Stimulated activated CD4-positive, alpha-beta T cell treated with anti-CD3 and anti-CD28 coated beads, Interleukin-4, amount 100 ng/mL, for 48 hours (primary cell): ENCODE data around the gene MSL3.
A peak's percentile ranks its signal among the peaks of the same experiment; 100 is the strongest.

Experiments
- DNase-seq, 2 donors: peaks; one replicate each; pipeline ENCODE4 v3.0.0-alpha.2; 2020; ENCODE audit warnings: low read depth in 2 of 2

The MSL3 gene

GRCh38 chrX:11759172-11759460 is 1.1 kb downstream of the MSL3 start:
- DNase-seq = no peak

GRCh38 chrX:11759461-11760311 is 1.6 kb downstream of the MSL3 start:
- DNase-seq = peak in 1 of 2 donors; percentile 47

GRCh38 chrX:11760958-11761357 is 2.9 kb downstream of the MSL3 start:
- no peak for DNase-seq

- DNase-seq = no peak
Measured at GRCh38 chrX:11764602-11765067, 6.6 kb downstream of the MSL3 start.

- no peak for DNase-seq
Measured at GRCh38 chrX:11765449-11765848, 7.4 kb downstream of the MSL3 start.

- DNase-seq = no peak
Measured at GRCh38 chrX:11766487-11766886, 8.4 kb downstream of the MSL3 start.

GRCh38 chrX:11768039-11768438 is 10.0 kb downstream of the MSL3 start:
- DNase-seq = no peak

GRCh38 chrX:11770320-11770719 is 12.3 kb downstream of the MSL3 start:
- no peak for DNase-seq

- DNase-seq = no peak
Measured at GRCh38 chrX:11778230-11778629, 20.2 kb downstream of the MSL3 start.

- no peak for DNase-seq
Measured at GRCh38 chrX:11781133-11781532, 23.1 kb downstream of the MSL3 start.

- DNase-seq = no peak
Measured at GRCh38 chrX:11781734-11782370, 23.8 kb downstream of the MSL3 start.

GRCh38 chrX:11784543-11784942 is 26.5 kb downstream of the MSL3 start:
- DNase-seq = no peak

GRCh38 chrX:11786862-11787261 is 28.8 kb downstream of the MSL3 start:
- DNase-seq = no peak

- peak; percentile 56 to 74 for DNase-seq
Measured at GRCh38 chrX:11787564-11787963, 29.5 kb downstream of the MSL3 start.

- no peak for DNase-seq
Measured at GRCh38 chrX:11789809-11790208, 31.8 kb downstream of the MSL3 start.

- DNase-seq = no peak
Measured at GRCh38 chrX:11791090-11791489, 33.1 kb downstream of the MSL3 start.

GRCh38 chrX:11791537-11791936 is 33.5 kb downstream of the MSL3 start:
- DNase-seq = no peak

GRCh38 chrX:11792461-11793421 is 34.7 kb downstream of the MSL3 start:
- peak; percentile 36 to 48 for DNase-seq

GRCh38 chrX:11793734-11794133 is 35.7 kb downstream of the MSL3 start:
- DNase-seq = no peak

- no peak for DNase-seq
Measured at GRCh38 chrX:11813341-11813740, 55.3 kb downstream of the MSL3 start.
